HG02973 (cell line): ENCODE measurements around the gene GJA3.

Experiments
- ATAC-seq: cut with Tn5 transposase; IDR thresholded peaks from one replicate; pipeline ENCODE4 v1.9.1; 2021; ENCODE audit warnings: moderate library complexity; ENCODE audit not compliant: unreplicated experiment

Gene GJA3

GRCh38 chr13:20099319-20099718, 61.5 kb downstream of the GJA3 start:
- no peak for ATAC-seq

- ATAC-seq, result no peak
Measured at GRCh38 chr13:20093951-20094350, 66.9 kb downstream of the GJA3 start.

DNA sequence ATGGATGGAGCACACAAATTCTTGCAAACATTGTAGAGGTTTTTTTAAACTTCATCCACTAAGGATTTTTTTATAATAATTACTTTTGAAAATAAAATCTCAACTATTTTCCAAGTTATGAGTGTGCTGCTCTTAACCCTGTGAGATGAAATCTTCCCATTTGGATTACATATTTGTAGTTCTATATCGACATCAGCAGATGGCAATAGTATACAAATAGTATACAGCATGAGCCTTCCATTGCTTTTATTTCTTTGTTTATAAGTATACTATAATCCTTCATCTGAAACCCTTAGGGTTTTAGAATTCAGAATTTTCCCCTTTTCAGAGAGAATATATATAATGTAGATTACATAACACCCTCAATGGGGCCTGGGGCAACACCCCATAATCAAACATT, 70.5 kb downstream of the GJA3 start:
- ATAC-seq, result no peak
